Keratinocyte (primary cell): ENCODE results near the gene DSCAML1. TPM values are rescaled to one million over a fixed set of nuclear protein-coding genes. Genes with fewer than 3 reads are reported as not detected.

Experiments used
- DNase-seq: peaks from one replicate; pipeline ENCODE4 v3.0.0-alpha.2; 2011; ENCODE audit warnings: low read depth, missing footprints, low spot score
- FAIRE-seq: peaks from 2 replicates; lab custom pipeline; 2011; peaks lifted over from hg19 to GRCh38; lab: Jason Lieb, UNC
- H2AFZ ChIP-seq: 2 replicates; pipeline ENCODE4 v1.6.0; 2012; ENCODE audit warnings: low read length, control low read depth, inconsistent platforms; ENCODE audit not compliant: control insufficient read depth
- H3K27ac ChIP-seq: 2 replicates; pipeline ENCODE4 v1.5.1; 2011; ENCODE audit warnings: low read length; ENCODE audit not compliant: control insufficient read depth, insufficient read depth
- H3K27me3 ChIP-seq: 3 replicates; pipeline ENCODE4 v1.6.0; 2011; ENCODE audit warnings: low read length; ENCODE audit not compliant: control insufficient read depth, insufficient read depth; ENCODE audit errors: extremely low read depth
- H3K36me3 ChIP-seq, 2 experiments: 2 replicates in 1 of 2; 3 replicates in 1 of 2; pipeline ENCODE4 v1.5.1; 2011; ENCODE audit warnings: low read length in 2 of 2, mild to moderate bottlenecking in 1 of 2; ENCODE audit not compliant: control insufficient read depth in 2 of 2, insufficient read depth in 2 of 2; ENCODE audit errors: extremely low read depth in 1 of 2
- H3K4me1 ChIP-seq: 3 replicates; pipeline ENCODE4 v1.5.1; 2011; ENCODE audit warnings: low read length; ENCODE audit not compliant: control insufficient read depth, insufficient read depth; ENCODE audit errors: extremely low read depth
- H3K4me2 ChIP-seq: 3 replicates; pipeline ENCODE4 v1.6.0; 2011; ENCODE audit warnings: low read depth, low read length; ENCODE audit not compliant: control insufficient read depth, insufficient read depth; ENCODE audit errors: extremely low read depth
- H3K4me3 ChIP-seq, 3 experiments: fragments of 200-600 bp in 1 of 3; sonication (generic) in 1 of 3; 2 replicates in 2 of 3; 3 replicates in 1 of 3; pipeline ENCODE4 v1.5.1; 2011 to 2016; ENCODE audit warnings: low read length in 3 of 3, mild to moderate bottlenecking in 3 of 3, control low read depth in 2 of 3, inconsistent platforms in 1 of 3, low read depth in 1 of 3, mixed read lengths in 1 of 3, mixed run types in 1 of 3, moderate library complexity in 1 of 3; ENCODE audit not compliant: control insufficient read depth in 2 of 3, insufficient read depth in 2 of 3; ENCODE audit errors: extremely low read depth in 1 of 3
- H3K79me2 ChIP-seq: 2 replicates; pipeline ENCODE4 v1.6.0; 2012; ENCODE audit warnings: low read length; ENCODE audit not compliant: control insufficient read depth, insufficient read depth
- H3K9ac ChIP-seq: 3 replicates; pipeline ENCODE4 v1.6.0; 2011; ENCODE audit warnings: low read length; ENCODE audit not compliant: control insufficient read depth, insufficient read depth; ENCODE audit errors: extremely low read depth
- H3K9me1 ChIP-seq: 3 replicates; pipeline ENCODE4 v1.6.0; 2011; ENCODE audit warnings: low read length; ENCODE audit not compliant: control insufficient read depth, insufficient read depth; ENCODE audit errors: extremely low read depth
- H3K9me3 ChIP-seq: 2 replicates; pipeline ENCODE4 v1.5.1; 2012; ENCODE audit warnings: low read depth, low read length; ENCODE audit not compliant: control insufficient read depth
- H4K20me1 ChIP-seq: 3 replicates; pipeline ENCODE4 v1.6.0; 2011; ENCODE audit warnings: low read length; ENCODE audit not compliant: control insufficient read depth, insufficient read depth; ENCODE audit errors: extremely low read depth
- CTCF ChIP-seq, 3 experiments: IDR thresholded peaks in 1 of 3; conservative IDR thresholded peaks in 1 of 3; optimal IDR thresholded peaks in 1 of 3; 2 replicates in 2 of 3; 3 replicates in 1 of 3; pipeline versions ENCODE3 to v1.5.1; 2011; ENCODE audit warnings: low read length in 3 of 3, mild to moderate bottlenecking in 3 of 3, moderate library complexity in 2 of 3, control low read depth in 1 of 3, inconsistent platforms in 1 of 3; ENCODE audit not compliant: insufficient read depth in 2 of 3; ENCODE audit errors: extremely low read depth in 1 of 3
- EZH2 ChIP-seq: IDR thresholded peaks from one replicate; pipeline ENCODE4 v1.6.1; 2012; ENCODE audit warnings: inconsistent platforms, mild to moderate bottlenecking, low read length, moderate library complexity
- dilution Hi-C: fragments of 300-500 bp; cut with MboI; formaldehyde crosslinking; loops from one replicate; pipeline ENCODE4 v1.7.0; 2020; ENCODE audit warnings: low sequenced_read_pairs; ENCODE audit not compliant: extremely low pct_ligation_motif_present
- polyA plus RNA-seq, 5 experiments: library from polyadenylated mRNA; depleted of rRNA in 3 of 5; stranded (reverse) in 3 of 5; stranded (forward) in 1 of 5; unstranded in 1 of 5; fragments of >200 nt; gene quantifications; 1 replicate in 1 of 5; 2 replicates in 3 of 5; 3 replicates in 1 of 5; pipeline versions ENCODE4 v1.2.1 to v1.2.3, GENCODE V29; 2011 to 2012; ENCODE audit warnings: missing spikeins in 2 of 5, low read depth in 1 of 5, low replicate concordance in 1 of 5

DSCAML1 gene
- polyA plus RNA-seq, 1 donor (not counting 4 experiments of a cell fraction or from before 2014, with no cell fraction given), result not detected

GRCh38 chr11:117824571-117825537 lies 27.8 kb upstream of the DSCAML1 start, which contains the start of gene FXYD2:
TSS of gene FXYD2 (minus strand) at chr11:117824744. CDS start at chr11:117824678, 66 bp downstream.
- DNase-seq (no peak), FAIRE-seq (no peak)
- Histone ChIP-seq H3K27ac (no peak within 1 kb of the TSS), H3K36me3 (no peaks in the 10 kb centered on the region), H3K79me2 (no peaks in the 10 kb centered on the region), H3K4me3 (no peak within 1 kb of the TSS), H3K4me1 (peaks cover 25% of the 10 kb centered on the region), H3K9me3 (no peaks in the 10 kb centered on the region), H3K4me2 (no peak within 1 kb of the TSS), H2AFZ (peak within 1 kb of the TSS; percentile 9), H3K9me1 (no peaks in the 10 kb centered on the region), H3K27me3 (peaks cover 6% of the 10 kb centered on the region), H4K20me1 (no peaks in the 10 kb centered on the region), H3K9ac (no peak within 1 kb of the TSS)
- dilution Hi-C loops, result loop anchor here (25.0 kb wide), 1 partner anchor 388 kb away; no protein-coding TSS in a partner anchor
- no peak for TF ChIP-seq CTCF (optimal IDR thresholded peaks at IDR 0.05 in 1 of 3, IDR thresholded peaks at IDR 0.05 in 1 of 3, conservative IDR thresholded peaks at IDR 0.05 in 1 of 3; ENCODE audit: extremely low read depth in 1 of 3, insufficient read depth in 2 of 3, low read length in 3 of 3)
- TF ChIP-seq EZH2, result no peak

GRCh38 chr11:117823946-117824420 lies 27.0 kb upstream of the DSCAML1 start:
- no peak for FAIRE-seq
- Histone ChIP-seq H3K9me1 (no peaks in the 10 kb centered on the region), H4K20me1 (no peaks in the 10 kb centered on the region), H3K9me3 (no peaks in the 10 kb centered on the region), H3K4me3 (no peak overlapping the region), H3K4me1 (peaks cover 22% of the 10 kb centered on the region), H3K79me2 (no peaks in the 10 kb centered on the region), H3K27me3 (peaks cover 6% of the 10 kb centered on the region), H3K4me2 (no peak overlapping the region), H3K27ac (no peak overlapping the region), H2AFZ (no peak overlapping the region), H3K36me3 (no peaks in the 10 kb centered on the region), H3K9ac (no peak overlapping the region)
- no peak for DNase-seq
- dilution Hi-C loops, result loop anchor here (25.0 kb wide), 1 partner anchor 387 kb away; no protein-coding TSS in a partner anchor
- TF ChIP-seq EZH2 (no peak), CTCF (optimal IDR thresholded peaks at IDR 0.05 in 1 of 3, IDR thresholded peaks at IDR 0.05 in 1 of 3, conservative IDR thresholded peaks at IDR 0.05 in 1 of 3; ENCODE audit: extremely low read depth in 1 of 3, insufficient read depth in 2 of 3, low read length in 3 of 3) (no peak)
